ENCODE results near the gene CNN1. TPM values are rescaled to one million over a fixed set of nuclear protein-coding genes. Genes with fewer than 3 reads are reported as not detected.

Gene CNN1
- total and polyA plus RNA-seq, 2 of the 13 experiments (the other 11 are each of a cell fraction or from before 2014, with no cell fraction given): 0.70 to 1.1 TPM

DNA sequence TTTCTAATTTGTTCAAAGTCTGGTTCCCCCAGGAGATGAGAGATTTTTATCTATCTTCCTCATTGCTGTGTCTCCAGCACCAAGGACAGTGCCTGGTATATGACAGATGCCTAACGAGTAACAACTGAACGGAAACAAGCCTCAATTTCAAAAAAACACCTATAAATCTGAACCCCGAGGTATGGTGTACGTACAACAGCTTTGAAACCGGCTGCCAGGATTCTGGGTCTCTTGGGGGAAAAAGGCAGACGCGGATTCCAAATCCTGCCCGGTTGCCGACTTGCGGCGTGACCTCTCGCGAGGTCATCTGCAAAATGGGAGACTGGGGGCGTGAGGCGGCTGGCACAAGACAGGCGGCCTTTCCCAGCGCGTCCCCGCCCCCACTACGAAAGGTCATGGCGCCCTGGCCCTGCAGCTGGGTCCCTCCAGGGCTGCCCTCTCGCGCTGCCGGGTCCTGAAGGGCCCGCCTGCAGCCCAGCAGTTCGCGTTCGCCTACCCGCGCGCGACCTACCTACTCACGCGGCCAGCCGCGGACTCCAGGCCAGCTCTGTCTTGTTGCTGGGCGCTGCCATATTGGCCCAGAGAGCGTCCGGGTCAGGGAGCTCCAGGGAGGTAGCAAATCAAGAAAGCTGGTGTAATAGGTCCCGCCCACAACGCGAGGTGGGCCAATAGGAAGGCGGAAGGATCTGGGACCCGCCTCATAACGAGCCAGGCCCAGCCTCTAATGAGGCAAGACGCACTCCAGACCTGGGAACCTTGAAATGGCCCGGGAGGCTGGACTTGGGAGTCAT lies 9.9 kb upstream of the CNN1 start, which contains the start of gene ECSIT (continued):
- TF ChIP-seq KIAA2018 (CRISPR knock-in tag; IDR thresholded peaks at IDR 0.05; ENCODE audit: borderline replicate concordance): no peak
- no peak for TF ChIP-seq CBX2 (IDR thresholded peaks at IDR 0.05; ENCODE audit: low read depth, low read length)
- no peak for TF ChIP-seq CBX2 (CRISPR knock-in tag; IDR thresholded peaks at IDR 0.05; ENCODE audit: low read depth)
- TF ChIP-seq E2F5 (CRISPR knock-in tag; conservative IDR thresholded peaks at IDR 0.05): no peak; the same call in 1 of the 2 replicates
- TF ChIP-seq FOXK2 (IDR thresholded peaks at IDR 0.05): peak; percentile 6
- 0 out of 2 replicates have a peak, but pooled peaks have one; percentile 24 for TF ChIP-seq MTA3 (CRISPR knock-in tag; IDR thresholded peaks at IDR 0.05)
- TF ChIP-seq ZNF775 (CRISPR knock-in tag; IDR thresholded peaks at IDR 0.05; ENCODE audit: borderline replicate concordance): no peak
- TF ChIP-seq, protein P1, sequence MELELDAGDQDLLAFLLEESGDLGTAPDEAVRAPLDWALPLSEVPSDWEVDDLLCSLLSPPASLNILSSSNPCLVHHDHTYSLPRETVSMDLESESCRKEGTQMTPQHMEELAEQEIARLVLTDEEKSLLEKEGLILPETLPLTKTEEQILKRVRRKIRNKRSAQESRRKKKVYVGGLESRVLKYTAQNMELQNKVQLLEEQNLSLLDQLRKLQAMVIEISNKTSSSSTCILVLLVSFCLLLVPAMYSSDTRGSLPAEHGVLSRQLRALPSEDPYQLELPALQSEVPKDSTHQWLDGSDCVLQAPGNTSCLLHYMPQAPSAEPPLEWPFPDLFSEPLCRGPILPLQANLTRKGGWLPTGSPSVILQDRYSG (CRISPR knock-in tag; IDR thresholded peaks at IDR 0.05): 0 out of 2 replicates have a peak, but pooled peaks have one; percentile 54
- peak; percentile 45; the same call in 1 of the 2 replicates for TF ChIP-seq NCOR1 (IDR thresholded peaks at IDR 0.05; ENCODE audit: borderline replicate concordance, low read length)
- no peak; the same call in 1 of the 2 replicates for TF ChIP-seq ATF7-NPFF (CRISPR knock-in tag; IDR thresholded peaks at IDR 0.05; ENCODE audit: low read depth)
- TF ChIP-seq, protein P2, sequence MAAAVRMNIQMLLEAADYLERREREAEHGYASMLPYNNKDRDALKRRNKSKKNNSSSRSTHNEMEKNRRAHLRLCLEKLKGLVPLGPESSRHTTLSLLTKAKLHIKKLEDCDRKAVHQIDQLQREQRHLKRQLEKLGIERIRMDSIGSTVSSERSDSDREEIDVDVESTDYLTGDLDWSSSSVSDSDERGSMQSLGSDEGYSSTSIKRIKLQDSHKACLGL (CRISPR knock-in tag; IDR thresholded peaks at IDR 0.05): peak; percentile 87; the same call in 1 of the 2 replicates
- peak; percentile 92; the same call in 1 of the 2 replicates for TF ChIP-seq ZNF891 (CRISPR knock-in tag; IDR thresholded peaks at IDR 0.05)
- TF ChIP-seq ZNF12 (CRISPR knock-in tag; IDR thresholded peaks at IDR 0.05): no peak
- TF ChIP-seq, protein P3, sequence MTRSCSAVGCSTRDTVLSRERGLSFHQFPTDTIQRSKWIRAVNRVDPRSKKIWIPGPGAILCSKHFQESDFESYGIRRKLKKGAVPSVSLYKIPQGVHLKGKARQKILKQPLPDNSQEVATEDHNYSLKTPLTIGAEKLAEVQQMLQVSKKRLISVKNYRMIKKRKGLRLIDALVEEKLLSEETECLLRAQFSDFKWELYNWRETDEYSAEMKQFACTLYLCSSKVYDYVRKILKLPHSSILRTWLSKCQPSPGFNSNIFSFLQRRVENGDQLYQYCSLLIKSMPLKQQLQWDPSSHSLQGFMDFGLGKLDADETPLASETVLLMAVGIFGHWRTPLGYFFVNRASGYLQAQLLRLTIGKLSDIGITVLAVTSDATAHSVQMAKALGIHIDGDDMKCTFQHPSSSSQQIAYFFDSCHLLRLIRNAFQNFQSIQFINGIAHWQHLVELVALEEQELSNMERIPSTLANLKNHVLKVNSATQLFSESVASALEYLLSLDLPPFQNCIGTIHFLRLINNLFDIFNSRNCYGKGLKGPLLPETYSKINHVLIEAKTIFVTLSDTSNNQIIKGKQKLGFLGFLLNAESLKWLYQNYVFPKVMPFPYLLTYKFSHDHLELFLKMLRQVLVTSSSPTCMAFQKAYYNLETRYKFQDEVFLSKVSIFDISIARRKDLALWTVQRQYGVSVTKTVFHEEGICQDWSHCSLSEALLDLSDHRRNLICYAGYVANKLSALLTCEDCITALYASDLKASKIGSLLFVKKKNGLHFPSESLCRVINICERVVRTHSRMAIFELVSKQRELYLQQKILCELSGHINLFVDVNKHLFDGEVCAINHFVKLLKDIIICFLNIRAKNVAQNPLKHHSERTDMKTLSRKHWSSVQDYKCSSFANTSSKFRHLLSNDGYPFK (CRISPR knock-in tag; IDR thresholded peaks at IDR 0.05; ENCODE audit: borderline replicate concordance): peak; percentile 98

Measured in HepG2 (cell line).